Spleen (tissue), 11 donors: Measurements from ENCODE around the gene GRIN3B. TPM values are rescaled to one million over a fixed set of nuclear protein-coding genes. Genes with fewer than 3 reads are reported as not detected.

Experiments
- DNase-seq: peaks from one replicate; pipeline ENCODE4 v3.0.0-alpha.2; 2020
- H3K27ac ChIP-seq, 8 donors: fragments of 200-600 bp; sonication (generic) in 7 of 8; 1 replicate in 4 of 8; 2 replicates in 4 of 8; pipeline versions ENCODE4 v1.5.0 to v1.8.0; 2016 to 2021; ENCODE audit warnings: inconsistent platforms in 4 of 8, mild to moderate bottlenecking in 4 of 8, moderate library complexity in 1 of 8
- H3K27me3 ChIP-seq, 7 donors: fragments of 200-600 bp; sonication (generic) in 6 of 7; replicated peaks in 1 of 7; 1 replicate in 4 of 7; 2 replicates in 3 of 7; pipeline versions ENCODE4 v1.5.0 to v1.8.0; 2016 to 2021; ENCODE audit warnings: inconsistent platforms in 3 of 7, mild to moderate bottlenecking in 1 of 7
- H3K36me3 ChIP-seq, 6 donors: fragments of 200-600 bp; sonication (generic) in 5 of 6; 1 replicate in 4 of 6; 2 replicates in 2 of 6; pipeline versions ENCODE4 v1.5.0 to v1.8.0; 2016 to 2021; ENCODE audit warnings: inconsistent platforms in 2 of 6
- H3K4me1 ChIP-seq, 6 donors: fragments of 200-600 bp; sonication (generic) in 5 of 6; 1 replicate in 3 of 6; 2 replicates in 3 of 6; pipeline versions ENCODE4 v1.5.0 to v1.8.0; 2016 to 2021; ENCODE audit warnings: inconsistent platforms in 3 of 6
- H3K4me3 ChIP-seq, 8 donors: fragments of 200-600 bp; sonication (generic) in 7 of 8; 1 replicate in 4 of 8; 2 replicates in 4 of 8; pipeline versions ENCODE4 v1.5.0 to v1.8.0; 2016 to 2021; ENCODE audit warnings: inconsistent platforms in 4 of 8, mild to moderate bottlenecking in 4 of 8, moderate library complexity in 2 of 8
- H3K9me3 ChIP-seq, 8 donors: fragments of 200-600 bp; sonication (generic) in 7 of 8; 1 replicate in 4 of 8; 2 replicates in 4 of 8; pipeline versions ENCODE4 v1.5.0 to v1.8.0; 2016 to 2021; ENCODE audit warnings: inconsistent platforms in 4 of 8
- CTCF ChIP-seq, 11 experiments: fragments of 200-600 bp in 7 of 11; fragments of 450-650 bp in 4 of 11; sonication (generic) in 4 of 11; IDR thresholded peaks in 8 of 11; conservative IDR thresholded peaks in 3 of 11; 1 replicate in 7 of 11; 2 replicates in 4 of 11; pipeline versions ENCODE4 v1.4.0 to v1.8.0; 2016 to 2021; ENCODE audit warnings: antibody characterized with exemption in 11 of 11, inconsistent platforms in 4 of 11, mild to moderate bottlenecking in 1 of 11
- POLR2A ChIP-seq, 3 donors: fragments of 450-650 bp; IDR thresholded peaks; one replicate each; pipeline ENCODE4 v1.5.1; 2017; ENCODE audit warnings: antibody characterized with exemption in 3 of 3, mild to moderate bottlenecking in 1 of 3
- POLR2AphosphoS5 ChIP-seq, 3 donors: sonication (generic); formaldehyde crosslinking; IDR thresholded peaks; one replicate each; pipeline ENCODE4 v1.5.1; 2017; ENCODE audit warnings: antibody characterized with exemption in 3 of 3
- WGBS, 5 donors: extraction: QIAGEN DNeasy Blood & Tissue Kit in 3 of 5; methylation state at CpG; one replicate each; pipeline versions ENCODE4 v1.1.5 to v1.1.7; 2013 to 2018; 5-methylcytosine and 5-hydroxymethylcytosine counted together
- intact Hi-C: fragments of 100-400 bp; cut with DNase I; formaldehyde crosslinking; loops from one replicate; pipeline ENCODE4 v1.15.0; 2023; ENCODE audit warnings: low total_unique reads
- polyA plus RNA-seq, 3 donors: library from polyadenylated mRNA; stranded (reverse); fragments of 200-250 nt; gene quantifications; one replicate each; pipeline ENCODE4 v1.2.1, GENCODE V29; 2013
- total RNA-seq, 7 donors: library from RNA; depleted of rRNA in 3 of 7; stranded (reverse); fragments of >200 nt in 3 of 7; fragmentation: NEBNext Ultra II Directional in 4 of 7; extraction: Animal tissue kit (Norgen Biotek cat#: 25700) in 4 of 7; gene quantifications; one replicate each; pipeline versions ENCODE4 v1.1.0 to v1.2.1, GENCODE V29; 2016 to 2021
- donor health status: healthy with polysubstance abuse.
- donor health status: DM: no; HTN: no; CAD: no; lungs with moderate emphysema.
- donor health status: DM: no; HTN: no; CAD: no.
- donor health status: Bipolar disorder and iron deficiency.
- donor health status: healthy.
- donor health status: DM: no; HTN: no; CAD: no.
- donor health status: DM: yes; HTN: yes; CAD: no.

Gene GRIN3B
- total and polyA plus RNA-seq, 10 donors = 0.07 to 0.11 TPM; not detected in 8

- Histone ChIP-seq H3K36me3 (peaks cover 0 to 13% (median 5%) of the 10 kb centered on the region in 6 donors), H3K9me3 (no peaks in the 10 kb centered on the region), H3K27ac (no peak overlapping the region), H3K4me1 (peaks cover 11 to 41% (median 33%) of the 10 kb centered on the region in 6 donors), H3K27me3 (peaks cover 0 to 100% (median 70%) of the 10 kb centered on the region in 7 donors), H3K4me3 (no peak overlapping the region)
- WGBS, 5 donors = 55 to 76% (median 57%) methylated on average over 3 of the region's 3 CpGs
- no peak for TF ChIP-seq POLR2A (IDR thresholded peaks at IDR 0.05)
- no peak for TF ChIP-seq POLR2AphosphoS5 (IDR thresholded peaks at IDR 0.05)
- no peak for TF ChIP-seq CTCF (IDR thresholded peaks at IDR 0.05 in 8 of 11, conservative IDR thresholded peaks at IDR 0.05 in 3 of 11)
- no peak for DNase-seq
- intact Hi-C loops = no loop called here
Measured at GRCh38 chr19:999379-999719, 870 bp upstream of the GRIN3B start.

- no peaks in the 10 kb centered on the region for H3K36me3 ChIP-seq
- WGBS, 5 donors = 3 to 14% (median 5%) methylated on average over 20 to 73 of the region's 73 CpGs
- no peak for DNase-seq
- peak overlapping the region in 5 of 8 donors; percentile 17 to 65 (median 22) for H3K4me3 ChIP-seq
- TF ChIP-seq POLR2AphosphoS5 (IDR thresholded peaks at IDR 0.05) (no peak), CTCF (IDR thresholded peaks at IDR 0.05 in 8 of 11, conservative IDR thresholded peaks at IDR 0.05 in 3 of 11) (no peak), POLR2A (IDR thresholded peaks at IDR 0.05) (no peak)
- no peak overlapping the region for H3K27ac ChIP-seq
- H3K9me3 ChIP-seq = no peaks in the 10 kb centered on the region
- peaks cover 0 to 89% (median 63%) of the 10 kb centered on the region in 7 donors for H3K27me3 ChIP-seq
- peaks cover 11 to 34% (median 30%) of the 10 kb centered on the region in 6 donors for H3K4me1 ChIP-seq
- intact Hi-C loops = no loop called here
Measured at GRCh38 chr19:1000591-1001537, 645 bp downstream of the GRIN3B start.

- Histone ChIP-seq H3K27ac (no peak overlapping the region), H3K27me3 (peaks cover 0 to 81% (median 55%) of the 10 kb centered on the region in 7 donors), H3K4me1 (peaks cover 10 to 26% (median 23%) of the 10 kb centered on the region in 6 donors), H3K4me3 (peak overlapping the region in 1 of 8 donors; percentile 65), H3K36me3 (no peaks in the 10 kb centered on the region), H3K9me3 (no peaks in the 10 kb centered on the region)
- intact Hi-C loops = no loop called here
- DNase-seq = peak; percentile 92
- TF ChIP-seq POLR2AphosphoS5 (IDR thresholded peaks at IDR 0.05) (peak in 2 of 3 donors; percentile 33 to 69), CTCF (IDR thresholded peaks at IDR 0.05 in 8 of 11, conservative IDR thresholded peaks at IDR 0.05 in 3 of 11) (peak; percentile 78 to 96 (median 91)), POLR2A (IDR thresholded peaks at IDR 0.05) (no peak)
- WGBS, 5 donors = 9 to 13% (median 10%) methylated on average over 14 to 20 of the region's 20 CpGs
Measured at GRCh38 chr19:1001538-1002166, 1.4 kb downstream of the GRIN3B start.

- DNase-seq = no peak
- peaks cover 10 to 22% (median 20%) of the 10 kb centered on the region in 6 donors for H3K4me1 ChIP-seq
- H3K36me3 ChIP-seq = peaks cover 0 to 7% (median 0%) of the 10 kb centered on the region in 6 donors
- 69 to 88% (median 82%) methylated on average over 4 of the region's 4 CpGs for WGBS, 5 donors
- no peak overlapping the region for H3K4me3 ChIP-seq
- intact Hi-C loops = no loop called here
- H3K9me3 ChIP-seq = no peaks in the 10 kb centered on the region
- TF ChIP-seq POLR2A (IDR thresholded peaks at IDR 0.05) = no peak
- TF ChIP-seq CTCF (IDR thresholded peaks at IDR 0.05 in 8 of 11, conservative IDR thresholded peaks at IDR 0.05 in 3 of 11) = no peak
- no peak for TF ChIP-seq POLR2AphosphoS5 (IDR thresholded peaks at IDR 0.05)
- H3K27ac ChIP-seq = no peak overlapping the region
- peaks cover 0 to 72% (median 47%) of the 10 kb centered on the region in 7 donors for H3K27me3 ChIP-seq
Measured at GRCh38 chr19:1002600-1002999, 2.4 kb downstream of the GRIN3B start.
